Natural killer cell (primary cell): Measurements from ENCODE around the gene TRIM29. TPM values are rescaled to one million over a fixed set of nuclear protein-coding genes. Genes with fewer than 3 reads are reported as not detected.

Source experiments
- ATAC-seq, 3 donors: fragments of 150-1000 bp in 2 of 3; fragments of 200-7000 bp in 1 of 3; cut with Tn5 transposase; 1 replicate in 1 of 3; 2 replicates in 2 of 3; pipeline ENCODE4 v1.10.0; 2021; ENCODE audit warnings: mild to moderate bottlenecking in 2 of 3, moderate library complexity in 2 of 3
- DNase-seq, 2 donors: peaks; one replicate each; pipeline versions ENCODE4 v3.0.0 to v3.0.0-alpha.2; 2013 to 2021; ENCODE audit warnings: mixed read lengths in 1 of 2
- H3K27ac ChIP-seq: one replicate; pipeline ENCODE4 v1.5.1; 2013; ENCODE audit warnings: mild to moderate bottlenecking, low read length
- H3K27me3 ChIP-seq: one replicate; pipeline ENCODE4 v1.6.1; 2013; ENCODE audit warnings: low read length; ENCODE audit not compliant: control insufficient read depth, insufficient read depth
- H3K36me3 ChIP-seq: one replicate; pipeline ENCODE4 v1.6.1; 2013; ENCODE audit warnings: low read length; ENCODE audit not compliant: control insufficient read depth, insufficient read depth
- H3K4me1 ChIP-seq: one replicate; pipeline ENCODE4 v1.6.1; 2013; ENCODE audit warnings: low read length; ENCODE audit not compliant: control insufficient read depth, insufficient read depth
- H3K4me3 ChIP-seq: one replicate; pipeline ENCODE4 v1.5.1; 2013; ENCODE audit warnings: low read length
- H3K9me3 ChIP-seq: one replicate; pipeline ENCODE4 v1.6.1; 2013; ENCODE audit warnings: low read length; ENCODE audit not compliant: control insufficient read depth, insufficient read depth
- H3K27ac Mint-ChIP-seq, 2 donors: one replicate each; pipeline ENCODE4 v1.8.0; 2022; ENCODE audit warnings: mild to moderate bottlenecking in 2 of 2, mixed read lengths in 2 of 2, moderate library complexity in 1 of 2
- H3K27me3 Mint-ChIP-seq, 2 donors: one replicate each; pipeline ENCODE4 v1.8.0; 2022; ENCODE audit warnings: low read depth in 2 of 2, mixed read lengths in 2 of 2
- H3K36me3 Mint-ChIP-seq: one replicate; pipeline ENCODE4 v1.8.0; 2022; ENCODE audit warnings: mixed read lengths
- H3K4me1 Mint-ChIP-seq, 2 donors: one replicate each; pipeline ENCODE4 v1.8.0; 2022; ENCODE audit warnings: mixed read lengths in 2 of 2
- H3K4me3 Mint-ChIP-seq: one replicate; pipeline ENCODE4 v1.8.0; 2022; ENCODE audit warnings: mild to moderate bottlenecking, moderate library complexity, mixed read lengths
- H3K9me3 Mint-ChIP-seq, 2 donors: one replicate each; pipeline ENCODE4 v1.8.0; 2022; ENCODE audit warnings: mixed read lengths in 2 of 2
- WGBS: methylation state at CpG from one replicate; pipeline ENCODE4 v1.1.7; 2013; ENCODE audit warnings: missing lambda C conversion rate; ENCODE audit not compliant: insufficient coverage; 5-methylcytosine and 5-hydroxymethylcytosine counted together
- intact Hi-C: fragments of 100-400 bp; cut with micrococcal nuclease; formaldehyde crosslinking; loops from one replicate; pipeline ENCODE4 v1.14.2; 2022
- total RNA-seq, 4 donors: library from RNA; stranded (reverse); fragments of 120-200 nt in 1 of 4; gene quantifications; one replicate each; pipeline versions ENCODE4 v1.2.3 to v1.2.4, GENCODE V29; 2013 to 2022
- TF ChIP-seq, protein P1 (sequence below): fragments of 200-600 bp; IDR thresholded peaks from one replicate; pipeline ENCODE4 v1.8.0; 2022; ENCODE audit warnings: antibody characterized with exemption

The TRIM29 gene
- total RNA-seq, 3 donors from 2014 or later (not counting 1 experiment from before 2014, with no cell fraction given), result not detected

DNA sequence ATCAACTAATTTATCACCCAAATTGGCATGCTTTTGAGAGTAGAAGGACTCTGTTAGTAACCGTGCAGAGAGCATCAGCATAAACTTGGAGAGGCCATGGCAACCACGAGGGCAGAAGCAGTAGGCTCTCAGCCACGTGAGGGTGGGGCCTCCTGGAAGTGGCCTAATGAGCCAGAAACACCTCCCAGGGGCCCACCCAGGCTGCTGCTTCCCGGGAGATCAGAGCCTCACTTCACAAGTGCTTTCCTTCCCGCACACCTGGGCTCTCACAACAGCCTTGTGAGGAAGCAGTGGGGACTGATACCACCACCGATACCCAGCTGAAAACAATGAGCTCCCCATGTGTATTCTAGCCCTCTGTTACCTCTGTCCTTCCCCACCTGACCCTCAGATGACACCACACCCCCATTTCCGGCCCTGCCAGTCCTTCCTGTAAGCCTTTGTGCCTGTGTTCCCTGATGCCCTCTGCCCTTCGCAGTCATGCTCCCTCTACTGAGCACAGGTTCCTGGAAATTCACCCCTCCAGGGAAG is 17.0 kb downstream of the TRIM29 start:
- H3K27ac ChIP-seq, result no peak overlapping the region
- H3K36me3 Mint-ChIP-seq, result no peaks in the 10 kb centered on the region
- 78% methylated on average over 8 of the region's 8 CpGs for WGBS
- H3K27me3 ChIP-seq, result no peaks in the 10 kb centered on the region
- H3K36me3 ChIP-seq, result no peaks in the 10 kb centered on the region
- no peaks in the 10 kb centered on the region for H3K9me3 Mint-ChIP-seq
- ATAC-seq (no peak), DNase-seq (no peak)
- TF ChIP-seq, protein P1, sequence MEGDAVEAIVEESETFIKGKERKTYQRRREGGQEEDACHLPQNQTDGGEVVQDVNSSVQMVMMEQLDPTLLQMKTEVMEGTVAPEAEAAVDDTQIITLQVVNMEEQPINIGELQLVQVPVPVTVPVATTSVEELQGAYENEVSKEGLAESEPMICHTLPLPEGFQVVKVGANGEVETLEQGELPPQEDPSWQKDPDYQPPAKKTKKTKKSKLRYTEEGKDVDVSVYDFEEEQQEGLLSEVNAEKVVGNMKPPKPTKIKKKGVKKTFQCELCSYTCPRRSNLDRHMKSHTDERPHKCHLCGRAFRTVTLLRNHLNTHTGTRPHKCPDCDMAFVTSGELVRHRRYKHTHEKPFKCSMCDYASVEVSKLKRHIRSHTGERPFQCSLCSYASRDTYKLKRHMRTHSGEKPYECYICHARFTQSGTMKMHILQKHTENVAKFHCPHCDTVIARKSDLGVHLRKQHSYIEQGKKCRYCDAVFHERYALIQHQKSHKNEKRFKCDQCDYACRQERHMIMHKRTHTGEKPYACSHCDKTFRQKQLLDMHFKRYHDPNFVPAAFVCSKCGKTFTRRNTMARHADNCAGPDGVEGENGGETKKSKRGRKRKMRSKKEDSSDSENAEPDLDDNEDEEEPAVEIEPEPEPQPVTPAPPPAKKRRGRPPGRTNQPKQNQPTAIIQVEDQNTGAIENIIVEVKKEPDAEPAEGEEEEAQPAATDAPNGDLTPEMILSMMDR, result no peak
- H3K4me1 Mint-ChIP-seq, result no peaks in the 10 kb centered on the region
- H3K4me3 ChIP-seq, result no peak overlapping the region
- H3K4me1 ChIP-seq, result no peaks in the 10 kb centered on the region
- intact Hi-C loops, result no loop called here
- H3K27me3 Mint-ChIP-seq, result peaks cover 0 to 11% of the 10 kb centered on the region in 2 donors
- no peak overlapping the region for H3K27ac Mint-ChIP-seq
- no peaks in the 10 kb centered on the region for H3K9me3 ChIP-seq
- H3K4me3 Mint-ChIP-seq, result no peak overlapping the region

DNA sequence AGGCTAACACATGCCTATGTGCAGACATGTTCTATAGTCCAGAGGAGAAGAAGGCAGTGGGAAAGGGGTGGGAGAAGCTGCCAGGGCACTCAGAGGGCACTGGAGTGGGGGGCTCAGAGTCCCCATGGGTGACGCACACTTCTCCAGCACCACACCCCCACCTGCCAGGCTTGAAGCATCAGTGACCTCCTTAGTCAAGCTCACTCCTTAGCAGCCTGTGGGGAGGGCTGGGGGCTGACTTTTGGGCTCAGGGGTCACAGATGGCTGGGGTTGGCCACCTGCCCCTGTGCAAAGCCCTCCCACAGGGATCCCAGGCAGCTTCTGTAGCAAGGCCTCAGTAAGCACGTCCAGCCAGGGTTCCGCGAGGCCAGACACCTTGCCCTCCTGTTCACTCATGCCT is 18.8 kb downstream of the TRIM29 start:
- Histone ChIP-seq H3K4me3 (no peak overlapping the region), H3K27ac (no peak overlapping the region), H3K36me3 (no peaks in the 10 kb centered on the region), H3K9me3 (no peaks in the 10 kb centered on the region), H3K4me1 (no peaks in the 10 kb centered on the region), H3K27me3 (no peaks in the 10 kb centered on the region)
- intact Hi-C loops, result no loop called here
- Mint-ChIP-seq H3K36me3 (no peaks in the 10 kb centered on the region), H3K4me1 (no peaks in the 10 kb centered on the region), H3K27ac (no peak overlapping the region), H3K27me3 (peaks cover 9 to 14% of the 10 kb centered on the region in 2 donors), H3K9me3 (no peaks in the 10 kb centered on the region), H3K4me3 (no peak overlapping the region)
- 93% methylated on average over 4 of the region's 4 CpGs for WGBS
- ATAC-seq, result no peak
- DNase-seq, result no peak
- TF ChIP-seq, protein P1, result no peak

DNA sequence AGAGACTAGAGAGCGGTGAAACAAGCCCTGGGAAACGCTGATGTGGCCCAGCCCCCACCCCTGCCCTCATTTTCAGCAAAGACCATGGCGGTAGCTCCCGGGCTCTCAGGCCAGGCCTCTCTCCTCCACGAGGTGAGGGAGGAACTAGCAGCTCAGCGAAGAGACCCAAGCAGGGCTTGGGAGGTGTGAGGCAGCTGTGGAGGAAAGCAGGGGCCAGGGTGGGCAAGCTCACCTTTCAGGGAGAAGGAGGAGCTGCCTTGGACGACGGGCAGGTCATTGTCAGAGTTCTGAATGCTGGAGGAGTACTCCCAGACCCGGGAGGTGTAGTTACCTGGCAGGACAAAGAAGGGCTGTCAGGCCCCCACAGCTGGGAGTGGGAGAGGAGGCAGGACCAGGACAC is 19.9 kb downstream of the TRIM29 start:
- no peak for ATAC-seq

More for the DNA sequence above, 19.9 kb downstream of the TRIM29 start:
- no peak overlapping the region for H3K27ac ChIP-seq
- Mint-ChIP-seq H3K4me3 (no peak overlapping the region), H3K4me1 (no peaks in the 10 kb centered on the region), H3K27me3 (peaks cover 13 to 17% of the 10 kb centered on the region in 2 donors), H3K36me3 (no peaks in the 10 kb centered on the region), H3K9me3 (no peaks in the 10 kb centered on the region), H3K27ac (no peak overlapping the region)
- H3K4me1 ChIP-seq, result no peaks in the 10 kb centered on the region
- no peak overlapping the region for H3K4me3 ChIP-seq
- no peaks in the 10 kb centered on the region for H3K27me3 ChIP-seq
- no peaks in the 10 kb centered on the region for H3K9me3 ChIP-seq
- intact Hi-C loops, result no loop called here
- 72% methylated on average over 9 of the region's 9 CpGs for WGBS
- TF ChIP-seq, protein P1, result no peak
- DNase-seq, result no peak
- H3K36me3 ChIP-seq, result no peaks in the 10 kb centered on the region
